OCI-LY3 (cell line): ENCODE results near the gene MCM3AP.
"Not testable (repeated sequence)": the region's sequence is repeated elsewhere in the genome, so short reads cannot be mapped to it uniquely, and the experiment has no call there.

Experiments
- EZH2phosphoT487 ChIP-seq: fragments of 200-600 bp; shearing (Covaris generic); IDR thresholded peaks from 2 replicates; pipeline ENCODE4 v1.6.1; 2018; ENCODE audit warnings: antibody characterized with exemption, mixed run types, low read depth
- TF ChIP-seq, protein P1 (sequence below): fragments of 200-600, 300-600 bp; sonication (generic); IDR thresholded peaks from 2 replicates; pipeline ENCODE4 v1.5.1; 2014; ENCODE audit warnings: antibody characterized with exemption, low read length, low read depth

GRCh38 chr21:46241577-46241976, 43.8 kb downstream of the MCM3AP start:
- TF ChIP-seq, protein P1, sequence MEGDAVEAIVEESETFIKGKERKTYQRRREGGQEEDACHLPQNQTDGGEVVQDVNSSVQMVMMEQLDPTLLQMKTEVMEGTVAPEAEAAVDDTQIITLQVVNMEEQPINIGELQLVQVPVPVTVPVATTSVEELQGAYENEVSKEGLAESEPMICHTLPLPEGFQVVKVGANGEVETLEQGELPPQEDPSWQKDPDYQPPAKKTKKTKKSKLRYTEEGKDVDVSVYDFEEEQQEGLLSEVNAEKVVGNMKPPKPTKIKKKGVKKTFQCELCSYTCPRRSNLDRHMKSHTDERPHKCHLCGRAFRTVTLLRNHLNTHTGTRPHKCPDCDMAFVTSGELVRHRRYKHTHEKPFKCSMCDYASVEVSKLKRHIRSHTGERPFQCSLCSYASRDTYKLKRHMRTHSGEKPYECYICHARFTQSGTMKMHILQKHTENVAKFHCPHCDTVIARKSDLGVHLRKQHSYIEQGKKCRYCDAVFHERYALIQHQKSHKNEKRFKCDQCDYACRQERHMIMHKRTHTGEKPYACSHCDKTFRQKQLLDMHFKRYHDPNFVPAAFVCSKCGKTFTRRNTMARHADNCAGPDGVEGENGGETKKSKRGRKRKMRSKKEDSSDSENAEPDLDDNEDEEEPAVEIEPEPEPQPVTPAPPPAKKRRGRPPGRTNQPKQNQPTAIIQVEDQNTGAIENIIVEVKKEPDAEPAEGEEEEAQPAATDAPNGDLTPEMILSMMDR = not testable (repeated sequence)
- not testable (repeated sequence) for TF ChIP-seq EZH2phosphoT487
